ENCODE data around the gene CLPTM1. TPM values are rescaled to one million over a fixed set of nuclear protein-coding genes. Genes with fewer than 3 reads are reported as not detected.

Gene CLPTM1
- total RNA-seq, 3 donors from 2014 or later = 42.0 to 70.5 (median 60.2) TPM

DNA sequence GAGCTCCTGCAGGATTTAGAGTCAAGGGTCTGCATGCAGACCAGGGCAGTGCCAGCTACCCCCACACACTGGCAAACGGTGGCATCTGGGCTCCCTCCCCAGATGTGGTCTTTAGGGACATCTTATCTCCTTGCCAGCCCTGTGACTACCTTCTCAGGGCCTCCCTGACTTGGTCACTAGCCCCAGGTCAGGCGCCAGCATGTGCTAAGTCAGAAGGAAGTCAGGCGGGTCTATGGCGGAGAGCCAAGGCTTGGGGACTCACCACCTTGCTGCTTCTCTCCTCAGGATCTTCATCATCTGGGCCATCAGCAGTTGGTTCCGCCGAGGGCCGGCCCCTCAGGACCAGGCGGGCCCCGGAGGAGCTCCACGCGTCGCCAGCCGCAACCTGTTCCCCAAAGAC lies 17.6 kb downstream of the CLPTM1 start:
- Histone ChIP-seq H3K27ac (no peak overlapping the region), H3K36me3 (peaks cover 14% of the 10 kb centered on the region), H3K9me3 (no peaks in the 10 kb centered on the region), H3K27me3 (no peaks in the 10 kb centered on the region), H3K4me3 (no peak overlapping the region), H3K4me1 (no peaks in the 10 kb centered on the region)
- TF ChIP-seq POLR2AphosphoS5 (IDR thresholded peaks at IDR 0.05) = no peak
- TF ChIP-seq, protein P1, sequence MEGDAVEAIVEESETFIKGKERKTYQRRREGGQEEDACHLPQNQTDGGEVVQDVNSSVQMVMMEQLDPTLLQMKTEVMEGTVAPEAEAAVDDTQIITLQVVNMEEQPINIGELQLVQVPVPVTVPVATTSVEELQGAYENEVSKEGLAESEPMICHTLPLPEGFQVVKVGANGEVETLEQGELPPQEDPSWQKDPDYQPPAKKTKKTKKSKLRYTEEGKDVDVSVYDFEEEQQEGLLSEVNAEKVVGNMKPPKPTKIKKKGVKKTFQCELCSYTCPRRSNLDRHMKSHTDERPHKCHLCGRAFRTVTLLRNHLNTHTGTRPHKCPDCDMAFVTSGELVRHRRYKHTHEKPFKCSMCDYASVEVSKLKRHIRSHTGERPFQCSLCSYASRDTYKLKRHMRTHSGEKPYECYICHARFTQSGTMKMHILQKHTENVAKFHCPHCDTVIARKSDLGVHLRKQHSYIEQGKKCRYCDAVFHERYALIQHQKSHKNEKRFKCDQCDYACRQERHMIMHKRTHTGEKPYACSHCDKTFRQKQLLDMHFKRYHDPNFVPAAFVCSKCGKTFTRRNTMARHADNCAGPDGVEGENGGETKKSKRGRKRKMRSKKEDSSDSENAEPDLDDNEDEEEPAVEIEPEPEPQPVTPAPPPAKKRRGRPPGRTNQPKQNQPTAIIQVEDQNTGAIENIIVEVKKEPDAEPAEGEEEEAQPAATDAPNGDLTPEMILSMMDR (IDR thresholded peaks at IDR 0.05) = no peak
- no peak for TF ChIP-seq POLR2A (IDR thresholded peaks at IDR 0.05)
- DNase-seq (ENCODE audit: low spot score in 2 of 2) = no peak
- intact Hi-C loops (cut with DNase I; ENCODE audit: low total_unique reads) = no loop called here

DNA sequence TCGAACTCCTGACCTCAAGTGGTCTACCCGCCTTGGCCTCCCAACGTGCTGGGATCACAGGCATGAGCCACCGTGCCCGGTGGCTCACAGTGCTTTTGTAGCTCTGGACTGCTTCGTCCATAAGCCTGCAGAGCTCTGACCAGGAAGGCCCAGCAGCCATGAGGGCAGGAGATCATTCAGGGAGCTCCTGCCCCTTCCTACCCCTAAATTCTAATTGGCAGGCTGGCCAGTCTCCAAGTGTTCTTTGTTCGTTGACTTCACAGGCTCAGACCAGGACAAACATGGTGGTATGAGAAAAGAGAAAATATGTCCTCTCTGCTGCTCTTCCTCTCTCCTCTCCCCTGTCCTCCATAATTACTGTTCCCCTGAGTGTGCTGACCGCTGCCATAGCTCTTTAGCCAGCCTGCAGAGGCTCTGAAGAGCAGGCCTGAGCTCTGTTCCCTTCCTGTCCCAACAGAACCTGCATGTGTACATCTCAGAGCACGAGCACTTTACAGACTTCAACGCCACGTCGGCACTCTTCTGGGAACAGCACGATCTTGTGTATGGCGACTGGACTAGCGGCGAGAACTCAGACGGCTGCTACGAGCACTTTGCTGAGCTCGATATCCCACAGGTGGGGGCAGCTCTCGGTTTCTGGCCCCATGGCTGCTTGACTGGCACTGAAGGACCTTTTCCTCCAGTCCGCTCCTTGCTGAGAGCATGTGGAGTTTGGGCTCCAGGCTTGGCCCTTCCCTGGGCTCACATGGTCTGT lies 19.0 kb downstream of the CLPTM1 start:
- Histone ChIP-seq H3K9me3 (no peaks in the 10 kb centered on the region), H3K36me3 (peaks cover 7% of the 10 kb centered on the region), H3K4me1 (no peaks in the 10 kb centered on the region), H3K27ac (no peak overlapping the region), H3K27me3 (no peaks in the 10 kb centered on the region), H3K4me3 (no peak overlapping the region)
- intact Hi-C loops (cut with DNase I; ENCODE audit: low total_unique reads) = no loop called here
- no peak for DNase-seq (ENCODE audit: low spot score in 2 of 2)
- TF ChIP-seq, protein P1 (IDR thresholded peaks at IDR 0.05) = no peak
- no peak for TF ChIP-seq POLR2A (IDR thresholded peaks at IDR 0.05)
- TF ChIP-seq POLR2AphosphoS5 (IDR thresholded peaks at IDR 0.05) = no peak

DNA sequence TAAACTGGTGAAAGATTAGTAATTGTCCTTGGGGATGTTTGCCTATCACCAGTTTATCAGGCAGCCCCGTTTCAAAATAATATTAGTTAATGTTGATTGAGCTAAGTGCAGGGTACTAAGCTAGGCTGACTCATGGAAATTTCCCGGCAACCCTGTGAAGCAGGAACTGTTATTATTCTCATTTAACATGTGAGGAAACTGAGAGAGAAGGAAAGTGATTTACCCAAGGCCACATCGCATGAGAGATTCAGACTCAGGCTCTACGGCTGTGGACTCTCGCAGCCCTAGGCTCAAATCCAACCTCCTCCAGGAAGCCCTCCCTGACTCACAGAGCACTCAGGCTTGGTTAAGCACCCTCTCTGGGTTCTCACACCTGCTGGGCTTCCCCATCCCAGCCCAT lies 19.7 kb downstream of the CLPTM1 start:
- H3K27ac ChIP-seq = no peak overlapping the region
- H3K36me3 ChIP-seq = peaks cover 7% of the 10 kb centered on the region
- no peaks in the 10 kb centered on the region for H3K9me3 ChIP-seq
- TF ChIP-seq POLR2AphosphoS5 (IDR thresholded peaks at IDR 0.05) (no peak), POLR2A (IDR thresholded peaks at IDR 0.05) (no peak)
- TF ChIP-seq, protein P1 (IDR thresholded peaks at IDR 0.05) = no peak
- H3K4me1 ChIP-seq = no peaks in the 10 kb centered on the region
- intact Hi-C loops (cut with DNase I; ENCODE audit: low total_unique reads) = no loop called here
- H3K4me3 ChIP-seq = no peak overlapping the region
- no peaks in the 10 kb centered on the region for H3K27me3 ChIP-seq
- no peak for DNase-seq (ENCODE audit: low spot score in 2 of 2)

DNA sequence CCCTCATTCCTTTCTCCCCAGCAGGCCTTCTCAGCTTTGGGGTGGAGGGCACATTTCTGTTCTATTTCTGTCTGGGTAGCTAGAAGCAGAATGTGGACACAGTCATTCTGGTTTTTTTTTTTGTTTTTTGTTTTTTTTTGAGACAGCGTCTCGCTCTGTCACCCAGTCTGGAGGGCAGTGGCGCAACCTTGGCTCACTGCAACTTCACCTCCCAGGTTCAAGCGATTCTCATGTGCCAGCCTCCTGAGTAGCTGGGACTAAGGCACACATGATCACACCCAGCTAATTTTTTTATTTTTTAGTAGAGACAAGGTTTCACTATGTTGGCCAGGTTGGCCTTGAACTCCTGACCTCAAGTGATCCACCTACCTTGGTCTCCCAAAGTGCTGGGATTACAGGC lies 20.3 kb downstream of the CLPTM1 start:
- TF ChIP-seq, protein P1 (IDR thresholded peaks at IDR 0.05) = no peak
- no peak for TF ChIP-seq POLR2AphosphoS5 (IDR thresholded peaks at IDR 0.05)
- TF ChIP-seq POLR2A (IDR thresholded peaks at IDR 0.05) = no peak
- no peak for DNase-seq (ENCODE audit: low spot score in 2 of 2)
- Histone ChIP-seq H3K27me3 (no peaks in the 10 kb centered on the region), H3K9me3 (no peaks in the 10 kb centered on the region), H3K27ac (no peak overlapping the region), H3K36me3 (peaks cover 7% of the 10 kb centered on the region), H3K4me3 (no peak overlapping the region), H3K4me1 (no peaks in the 10 kb centered on the region)
- intact Hi-C loops (cut with DNase I; ENCODE audit: low total_unique reads) = no loop called here

DNA sequence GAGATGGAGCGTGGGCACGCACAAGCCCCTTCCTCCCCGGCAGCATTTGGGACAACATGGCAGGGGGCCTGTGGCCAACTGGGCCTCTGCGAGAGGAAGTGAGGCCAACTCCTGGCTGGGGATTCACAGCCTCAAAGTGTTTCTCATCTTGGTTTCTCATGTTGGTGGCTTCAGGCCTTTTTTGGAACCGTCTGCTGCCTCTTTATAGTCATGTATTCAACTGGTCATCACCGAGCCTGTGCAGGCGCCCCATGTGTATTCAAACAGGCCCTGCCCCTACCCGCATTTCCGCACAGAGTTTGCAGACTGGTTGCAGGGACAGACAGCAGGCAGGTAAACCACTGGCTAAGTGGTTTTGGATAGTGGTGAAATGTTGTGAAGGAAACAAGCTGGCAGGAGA lies 28.8 kb downstream of the CLPTM1 start:
- H3K9me3 ChIP-seq = no peaks in the 10 kb centered on the region
- intact Hi-C loops (cut with DNase I; ENCODE audit: low total_unique reads) = loop anchor here (2.0 kb wide), 1 partner anchor 15 kb away; no protein-coding TSS in a partner anchor
- H3K27me3 ChIP-seq = no peaks in the 10 kb centered on the region
- DNase-seq (ENCODE audit: low spot score in 2 of 2) = no peak
- H3K36me3 ChIP-seq = no peaks in the 10 kb centered on the region
- no peak overlapping the region for H3K27ac ChIP-seq
- TF ChIP-seq POLR2A (IDR thresholded peaks at IDR 0.05) (no peak), POLR2AphosphoS5 (IDR thresholded peaks at IDR 0.05) (no peak)
- TF ChIP-seq, protein P1 (IDR thresholded peaks at IDR 0.05) = no peak
- H3K4me1 ChIP-seq = no peaks in the 10 kb centered on the region
- H3K4me3 ChIP-seq = no peak overlapping the region

All from breast epithelium (tissue), 4 donors.